DOHH2 (cell line): ENCODE measurements around the gene BTBD7.

ENCODE experiments used
- CTCF ChIP-seq: fragments of 200-600 bp; sonication (generic); IDR thresholded peaks from one replicate; pipeline ENCODE4 v1.5.1; 2014; ENCODE audit warnings: antibody characterized with exemption, mild to moderate bottlenecking, low read depth, low read length; ENCODE audit not compliant: poor library complexity, severe bottlenecking
- EZH2phosphoT487 ChIP-seq: fragments of 200-600 bp; sonication (generic); IDR thresholded peaks from 2 replicates; pipeline ENCODE4 v1.6.1; 2017; ENCODE audit warnings: borderline replicate concordance, mild to moderate bottlenecking, antibody characterized with exemption, low read length, moderate library complexity, mixed read lengths

GRCh38 chr14:93309427-93309966 lies 23.3 kb downstream of the BTBD7 start:
- no peak for TF ChIP-seq CTCF
- no peak for TF ChIP-seq EZH2phosphoT487
